GM21786 (cell line): ENCODE measurements around the gene NDUFS7.

ENCODE experiments used
- ATAC-seq: cut with Tn5 transposase; IDR thresholded peaks from one replicate; pipeline ENCODE4 v1.9.1; 2021; ENCODE audit not compliant: unreplicated experiment

Gene NDUFS7

DNA sequence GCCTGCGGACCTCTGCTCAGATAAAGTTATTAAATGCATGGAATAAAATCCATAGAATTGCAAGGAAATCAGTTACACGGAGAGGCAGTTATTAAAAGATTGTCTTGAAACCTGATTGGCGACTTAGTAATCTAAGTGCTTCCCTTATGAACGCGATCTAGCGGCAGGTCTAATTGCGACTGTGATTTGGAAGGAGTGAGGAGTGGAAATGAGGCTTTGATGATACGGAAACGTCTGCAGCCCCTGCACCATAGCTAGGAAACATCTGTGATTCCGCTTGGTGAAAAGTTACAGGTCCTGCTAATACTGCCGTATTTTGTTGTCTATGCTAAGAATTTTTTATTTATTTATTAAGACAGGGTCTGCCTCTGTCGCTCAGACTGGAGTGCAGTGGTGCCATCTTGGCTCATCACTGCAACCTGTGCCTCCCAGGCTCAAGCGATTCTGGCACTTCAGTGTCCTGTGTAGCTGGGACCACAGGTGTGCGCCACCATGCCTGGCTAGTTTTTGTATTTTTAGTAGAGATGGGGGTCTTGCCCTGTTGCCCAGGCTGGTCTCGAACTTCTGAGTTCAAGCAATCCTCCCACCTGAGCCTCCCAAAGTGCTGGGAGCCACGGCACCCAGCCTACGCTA is 887 bp downstream of the NDUFS7 start:
- ATAC-seq = no peak

- ATAC-seq = no peak
These were observed 2.1 kb downstream of the NDUFS7 start for GRCh38 chr19:1385816-1386215.

DNA sequence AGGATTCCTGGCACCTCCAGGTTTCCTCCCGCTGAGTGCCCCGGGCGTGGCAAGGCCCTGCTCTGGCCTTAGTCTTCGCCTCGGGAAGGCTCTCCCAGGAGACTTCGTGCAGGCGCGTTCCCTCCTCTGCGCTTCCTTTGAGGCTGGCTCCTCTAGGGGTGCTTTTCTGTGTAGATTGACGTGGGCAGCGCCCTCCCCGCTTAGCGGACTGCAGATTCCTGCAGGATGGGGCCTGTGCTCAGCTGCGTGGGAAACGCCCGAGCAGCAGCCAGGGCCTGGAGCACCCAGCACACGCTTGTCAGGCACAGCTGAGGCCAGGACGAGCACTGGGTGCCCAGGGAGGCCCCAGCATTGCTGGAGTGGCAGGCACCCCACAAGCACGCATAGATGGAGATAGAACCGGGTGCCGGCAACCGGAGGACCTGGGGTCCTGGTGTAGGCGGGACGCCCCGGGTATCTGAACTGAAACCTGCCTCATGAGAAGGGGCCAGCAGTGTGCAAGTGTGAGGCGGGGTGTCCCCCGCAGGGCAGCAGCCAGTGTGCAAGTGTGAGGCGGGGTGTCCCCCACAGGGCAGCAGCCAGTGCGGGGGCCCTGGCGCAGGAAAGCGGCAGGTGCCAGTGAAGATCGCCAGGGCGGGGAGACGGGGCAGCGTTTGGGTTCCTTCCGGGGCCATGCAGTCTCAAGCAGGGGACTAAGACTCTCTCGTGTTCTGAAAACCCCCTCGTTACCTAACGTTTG is 3.4 kb downstream of the NDUFS7 start:
- no peak for ATAC-seq

DNA sequence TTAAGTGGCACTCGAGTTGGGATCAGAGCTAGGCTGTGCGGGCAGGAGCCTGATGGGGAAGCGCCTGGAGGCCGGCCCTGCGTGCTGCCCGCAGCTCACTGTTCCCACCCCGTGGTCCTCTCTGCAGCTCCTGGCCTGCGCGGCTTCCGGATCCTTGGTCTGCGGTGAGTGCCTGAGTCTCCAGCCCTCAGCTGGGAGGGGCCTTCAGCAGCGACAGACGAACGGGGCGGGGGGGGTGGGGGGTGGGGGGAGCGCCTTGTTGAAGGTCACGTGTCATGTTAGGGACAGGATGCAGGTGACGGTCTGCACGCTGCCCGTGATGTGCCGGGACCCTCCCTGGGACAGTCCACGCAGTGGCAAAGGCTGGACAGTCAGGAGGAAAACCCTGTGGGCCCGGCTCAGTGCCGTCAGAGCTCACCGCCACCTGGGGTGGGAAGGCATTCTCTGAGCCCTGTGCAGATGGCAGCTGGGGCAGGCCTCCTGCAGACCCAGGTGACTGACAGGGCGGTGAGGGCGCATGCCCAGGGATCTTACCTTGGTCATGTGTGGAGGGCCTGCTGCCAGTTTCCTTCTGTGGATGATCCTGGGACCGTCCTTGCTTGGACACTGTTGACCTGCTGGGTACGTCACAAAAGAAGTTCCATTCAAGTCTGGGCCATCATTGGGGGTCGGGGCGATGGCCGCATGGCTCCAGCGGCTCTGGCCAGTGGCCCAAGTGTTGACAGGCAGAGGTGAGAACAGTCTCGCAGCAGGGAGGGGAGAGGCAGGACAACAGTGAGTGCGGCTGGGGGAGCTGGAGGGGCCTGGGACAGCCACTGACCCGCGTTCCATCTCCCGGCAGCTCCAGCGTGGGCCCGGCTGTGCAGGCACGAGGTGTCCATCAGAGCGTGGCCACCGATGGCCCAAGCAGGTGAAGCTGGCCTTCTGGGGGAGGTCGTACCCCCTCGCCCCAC is 4.3 kb downstream of the NDUFS7 start:
- ATAC-seq = no peak

DNA sequence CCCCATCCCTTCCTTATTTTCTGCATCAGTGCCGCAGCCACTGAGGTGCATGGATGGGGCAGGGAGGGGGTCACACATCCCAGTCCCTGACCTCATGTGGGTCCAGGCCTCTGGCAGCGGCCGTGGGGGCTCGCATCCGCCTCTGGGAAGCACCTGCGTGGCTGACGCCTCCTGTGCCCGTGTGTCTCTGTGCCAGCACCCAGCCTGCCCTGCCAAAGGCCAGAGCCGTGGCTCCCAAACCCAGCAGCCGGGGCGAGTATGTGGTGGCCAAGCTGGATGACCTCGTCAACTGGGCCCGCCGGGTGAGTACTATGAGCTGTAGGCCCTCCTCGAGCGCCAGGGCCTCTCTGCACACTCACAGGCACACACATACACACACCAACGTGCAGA is 4.9 kb downstream of the NDUFS7 start:
- ATAC-seq = no peak

DNA sequence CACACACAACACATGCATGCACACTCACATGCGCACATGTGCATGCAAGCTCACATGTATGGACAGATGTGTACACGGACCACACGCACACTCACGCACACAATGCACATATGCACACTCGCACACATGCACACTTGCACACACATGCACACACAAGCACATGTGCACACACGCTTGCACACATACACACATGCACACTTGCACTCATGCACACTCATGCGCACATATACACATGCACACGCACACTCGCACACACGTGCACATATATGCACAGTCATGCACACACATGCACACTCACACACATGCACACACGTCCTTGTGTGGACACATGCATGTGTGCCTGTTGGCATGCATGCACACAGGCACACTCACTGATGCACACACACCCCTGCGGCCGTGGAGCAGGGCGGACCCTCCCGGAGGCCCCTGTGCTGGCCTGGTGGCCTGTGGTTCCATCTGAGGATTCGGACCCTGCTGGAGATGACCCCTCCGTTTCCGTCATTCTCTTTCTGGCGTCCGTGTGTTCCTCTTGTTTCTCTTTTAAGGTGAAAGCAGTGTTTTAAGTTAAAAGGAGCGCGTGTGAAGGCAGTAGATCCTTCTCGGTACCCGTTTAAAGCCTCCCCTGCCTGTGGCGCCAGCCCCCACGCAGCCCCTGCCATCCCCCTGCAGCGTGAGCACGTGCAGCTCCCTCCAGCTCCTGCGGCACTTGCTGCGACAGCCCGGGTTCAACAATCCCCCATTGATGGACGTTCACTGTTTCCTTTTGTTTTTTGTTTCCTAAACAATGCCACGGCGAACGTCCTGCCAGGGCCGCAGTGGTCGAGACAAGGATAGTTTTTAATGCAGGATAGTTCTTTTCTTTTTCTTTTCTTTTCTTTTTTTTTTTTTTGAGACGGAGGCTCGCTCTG is 5.6 kb downstream of the NDUFS7 start:
- no peak for ATAC-seq

- ATAC-seq = no peak
These were observed 7.2 kb downstream of the NDUFS7 start for GRCh38 chr19:1390890-1391423.

DNA sequence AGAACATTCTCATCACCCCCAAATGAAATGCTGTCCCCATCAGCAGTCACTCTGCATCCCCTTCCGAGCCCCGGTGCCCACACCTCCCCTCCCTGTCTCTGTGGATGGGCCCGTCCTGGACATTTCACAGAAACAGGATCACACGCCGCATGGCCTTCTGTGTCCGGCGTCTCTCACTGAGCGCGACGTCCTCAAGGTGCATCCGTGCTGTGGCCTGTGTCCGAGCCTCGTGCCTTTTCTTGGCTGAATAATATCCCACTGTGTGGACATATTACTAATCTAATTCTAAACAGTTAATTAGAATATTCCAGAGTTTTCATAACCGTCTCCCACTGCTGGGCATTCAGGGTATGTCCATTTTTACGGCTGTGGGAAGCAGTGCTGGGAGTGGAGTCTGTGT is 8.7 kb downstream of the NDUFS7 start:
- no peak for ATAC-seq

GRCh38 chr19:1392939-1393530 is 9.3 kb downstream of the NDUFS7 start:
- no peak for ATAC-seq

GRCh38 chr19:1393841-1394240 is 10.1 kb downstream of the NDUFS7 start:
- no peak for ATAC-seq

DNA sequence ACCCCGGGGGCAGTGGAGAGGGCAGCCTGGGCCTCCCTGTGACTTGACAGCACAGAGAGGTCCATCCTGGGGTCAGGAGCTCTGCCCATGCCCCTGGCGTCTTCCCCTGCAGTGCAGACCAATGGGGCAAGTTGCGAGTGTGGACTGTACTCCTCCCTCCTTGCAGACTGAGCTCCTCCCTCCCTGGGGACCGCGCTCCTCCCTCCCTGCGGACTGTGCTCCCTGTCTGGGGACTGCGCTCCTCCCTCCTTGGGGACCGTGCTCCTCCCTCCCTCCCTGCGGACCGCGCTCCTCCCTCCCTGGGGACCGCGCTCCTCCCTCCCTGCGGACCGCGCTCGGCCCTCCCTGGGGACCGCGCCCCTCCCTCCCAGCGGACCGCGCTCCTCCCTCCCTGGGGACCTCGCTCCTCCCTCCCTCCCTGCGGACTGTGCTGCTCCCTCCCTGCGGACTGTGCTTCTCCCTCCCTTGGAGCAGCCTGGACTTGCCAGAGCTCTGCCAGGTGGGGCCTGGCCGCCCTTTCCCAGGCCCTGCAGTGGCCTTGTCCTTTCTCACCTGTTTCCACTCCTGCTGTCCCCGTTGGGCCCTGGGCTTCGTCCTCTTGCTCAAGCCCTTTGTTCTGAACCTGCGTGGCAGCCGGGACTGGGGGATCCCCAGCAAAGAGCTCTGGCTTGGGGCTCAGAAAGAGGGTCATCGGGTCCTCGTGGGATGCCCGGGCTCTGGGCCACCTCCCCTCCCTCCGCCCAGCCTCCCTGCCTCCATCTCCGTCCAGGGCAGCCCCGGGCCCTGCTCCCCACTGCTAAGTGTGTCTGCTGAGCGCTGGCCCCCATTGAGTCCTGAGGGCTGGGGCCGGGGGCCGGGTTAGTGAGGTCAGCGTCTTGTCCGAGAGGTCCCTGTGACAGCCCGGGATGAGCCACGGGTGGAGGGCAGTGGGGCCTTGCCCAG is 10.8 kb downstream of the NDUFS7 start:
- ATAC-seq = no peak

- ATAC-seq = no peak
These were observed 11.7 kb downstream of the NDUFS7 start for GRCh38 chr19:1395194-1396018.

- ATAC-seq = no peak
These were observed 12.5 kb downstream of the NDUFS7 start for GRCh38 chr19:1396019-1396767.

GRCh38 chr19:1396768-1397679 is 13.3 kb downstream of the NDUFS7 start:
- ATAC-seq = no peak

DNA sequence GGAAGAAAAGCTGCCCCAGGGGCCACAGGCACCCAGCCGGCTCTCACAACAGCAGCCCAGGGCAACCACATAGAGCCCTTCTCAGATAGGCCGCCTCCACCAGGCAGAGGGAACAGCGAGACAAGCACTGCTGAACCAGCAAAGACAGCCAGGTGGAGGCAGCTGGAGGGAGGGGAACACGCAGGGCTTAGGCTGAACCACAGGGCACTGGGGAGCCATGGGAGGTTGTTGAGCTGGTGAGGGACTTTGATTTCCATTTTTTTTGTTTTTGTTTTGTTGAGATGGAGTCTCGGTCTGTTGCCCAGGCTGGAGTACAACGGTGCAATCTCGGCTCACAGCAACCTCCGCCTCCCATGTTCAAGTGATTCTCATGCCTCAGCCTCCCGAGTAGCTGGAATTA is 14.1 kb downstream of the NDUFS7 start:
- no peak for ATAC-seq

- no peak for ATAC-seq
These were observed 15.4 kb downstream of the NDUFS7 start for GRCh38 chr19:1399079-1399478.
